ENCODE data around the gene RNU2-63P.

- TF ChIP-seq CTCF (IDR thresholded peaks at IDR 0.05) (no peak), ELF4 (CRISPR knock-in tag; IDR thresholded peaks at IDR 0.05; ENCODE audit: low read depth) (no peak), NR1H2 (CRISPR knock-in tag; IDR thresholded peaks at IDR 0.05) (no peak), ZNF281 (CRISPR knock-in tag; IDR thresholded peaks at IDR 0.05) (no peak), E2F4 (CRISPR knock-in tag; IDR thresholded peaks at IDR 0.05; ENCODE audit: borderline replicate concordance, low read depth) (no peak), ATF3 (CRISPR knock-in tag; conservative IDR thresholded peaks at IDR 0.05) (no peak)
Observed at GRCh38 chr2:88016086-88016959, at the start of gene RNU2-63P.
